Measurements from ENCODE around the gene FAM168A.

FAM168A gene

GRCh38 chr11:73469401-73469800, 128.5 kb downstream of the FAM168A start:
- Histone ChIP-seq H3K27me3 (ENCODE audit: insufficient read depth, low read depth, severe bottlenecking) (no peaks in the 10 kb centered on the region), H3K4me3 (ENCODE audit: low read depth, low read length) (no peak overlapping the region), H3K27ac (peak overlapping the region; percentile 68), H3K9me3 (ENCODE audit: severe bottlenecking) (no peaks in the 10 kb centered on the region), H3K36me3 (peaks cover 16% of the 10 kb centered on the region)
- no peak for TF ChIP-seq CTCF (IDR thresholded peaks at IDR 0.05; ENCODE audit: low read depth, low read length)
- DNase-seq: no peak

- DNase-seq: peak; percentile 40
- peak overlapping the region; percentile 68 for H3K27ac ChIP-seq
- no peak for TF ChIP-seq CTCF (IDR thresholded peaks at IDR 0.05; ENCODE audit: low read depth, low read length)
- peaks cover 16% of the 10 kb centered on the region for H3K36me3 ChIP-seq
- no peaks in the 10 kb centered on the region for H3K9me3 ChIP-seq (ENCODE audit: severe bottlenecking)
- no peak overlapping the region for H3K4me3 ChIP-seq (ENCODE audit: low read depth, low read length)
- H3K27me3 ChIP-seq (ENCODE audit: insufficient read depth, low read depth, severe bottlenecking): no peaks in the 10 kb centered on the region
Measured at GRCh38 chr11:73468590-73469161, 129.2 kb downstream of the FAM168A start.

GRCh38 chr11:73467505-73467904, 130.4 kb downstream of the FAM168A start:
- no peaks in the 10 kb centered on the region for H3K9me3 ChIP-seq (ENCODE audit: severe bottlenecking)
- TF ChIP-seq CTCF (IDR thresholded peaks at IDR 0.05; ENCODE audit: low read depth, low read length): no peak
- no peak overlapping the region for H3K4me3 ChIP-seq (ENCODE audit: low read depth, low read length)
- H3K27me3 ChIP-seq (ENCODE audit: insufficient read depth, low read depth, severe bottlenecking): no peaks in the 10 kb centered on the region
- H3K36me3 ChIP-seq: peaks cover 16% of the 10 kb centered on the region
- H3K27ac ChIP-seq: peak overlapping the region; percentile 68; the same call in 1 of the 2 replicates
- DNase-seq: no peak

- no peaks in the 10 kb centered on the region for H3K9me3 ChIP-seq (ENCODE audit: severe bottlenecking)
- no peak for DNase-seq
- no peaks in the 10 kb centered on the region for H3K27me3 ChIP-seq (ENCODE audit: insufficient read depth, low read depth, severe bottlenecking)
- peaks cover 16% of the 10 kb centered on the region for H3K36me3 ChIP-seq
- no peak overlapping the region for H3K27ac ChIP-seq
- TF ChIP-seq CTCF (IDR thresholded peaks at IDR 0.05; ENCODE audit: low read depth, low read length): no peak
- H3K4me3 ChIP-seq (ENCODE audit: low read depth, low read length): no peak overlapping the region
Measured at GRCh38 chr11:73466643-73467042, 131.3 kb downstream of the FAM168A start.

- H3K36me3 ChIP-seq: peaks cover 16% of the 10 kb centered on the region
- H3K4me3 ChIP-seq (ENCODE audit: low read depth, low read length): no peak overlapping the region
- no peak for TF ChIP-seq CTCF (IDR thresholded peaks at IDR 0.05; ENCODE audit: low read depth, low read length)
- no peak for DNase-seq
- H3K27ac ChIP-seq: peak overlapping the region; percentile 45
- no peaks in the 10 kb centered on the region for H3K9me3 ChIP-seq (ENCODE audit: severe bottlenecking)
- H3K27me3 ChIP-seq (ENCODE audit: insufficient read depth, low read depth, severe bottlenecking): no peaks in the 10 kb centered on the region
Measured at GRCh38 chr11:73465871-73466270, 132.0 kb downstream of the FAM168A start.
